C4-2B (cell line): Measurements from ENCODE around the gene FRAS1.

Source experiments
- CTCF ChIP-seq: fragments of 450-650 bp; conservative IDR thresholded peaks from 2 replicates; pipeline ENCODE4 v1.5.1; 2017; ENCODE audit warnings: mild to moderate bottlenecking
- ZFX ChIP-seq: fragments of 450-650 bp; IDR thresholded peaks from 2 replicates; pipeline ENCODE4 v1.6.1; 2017

- TF ChIP-seq CTCF, result no peak
- TF ChIP-seq ZFX, result no peak
These were observed 211.5 kb downstream of the FRAS1 start for GRCh38 chr4:78268597-78268996.
